Measurements from ENCODE around the gene UBA6.
"Not testable (repeated sequence)": the region's sequence is repeated elsewhere in the genome, so short reads cannot be mapped to it uniquely, and the experiment has no call there.

UBA6 gene

GRCh38 chr4:67659065-67659464 lies 41.9 kb downstream of the UBA6 start:
- DNase-seq, result no peak

GRCh38 chr4:67658302-67658701 lies 42.7 kb downstream of the UBA6 start:
- DNase-seq, result no peak

GRCh38 chr4:67651536-67651935 lies 49.4 kb downstream of the UBA6 start:
- no peak for DNase-seq

GRCh38 chr4:67638136-67638535 lies 62.8 kb downstream of the UBA6 start:
- DNase-seq, result no peak

DNA sequence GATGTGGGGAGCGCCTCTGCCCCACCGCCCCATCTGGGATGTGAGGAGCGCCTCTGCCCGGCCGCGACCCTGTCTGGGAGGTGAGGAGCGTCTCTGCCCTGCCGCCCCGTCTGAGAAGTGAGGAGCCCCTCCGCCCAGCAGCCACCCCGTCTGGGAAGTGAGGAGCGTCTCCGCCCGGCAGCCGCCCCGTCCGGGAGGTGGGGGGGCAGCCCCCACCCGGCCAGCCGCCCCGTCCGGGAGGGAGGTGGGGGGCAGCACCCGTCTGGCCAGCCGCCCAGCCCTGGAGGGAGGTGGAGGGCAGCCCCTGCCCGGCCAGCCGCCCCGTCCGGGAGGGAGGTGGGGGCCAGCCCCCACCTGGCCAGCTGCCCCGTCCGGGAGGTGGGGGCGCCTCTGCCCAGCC lies 64.0 kb downstream of the UBA6 start:
- DNase-seq, result not testable (repeated sequence)

DNA sequence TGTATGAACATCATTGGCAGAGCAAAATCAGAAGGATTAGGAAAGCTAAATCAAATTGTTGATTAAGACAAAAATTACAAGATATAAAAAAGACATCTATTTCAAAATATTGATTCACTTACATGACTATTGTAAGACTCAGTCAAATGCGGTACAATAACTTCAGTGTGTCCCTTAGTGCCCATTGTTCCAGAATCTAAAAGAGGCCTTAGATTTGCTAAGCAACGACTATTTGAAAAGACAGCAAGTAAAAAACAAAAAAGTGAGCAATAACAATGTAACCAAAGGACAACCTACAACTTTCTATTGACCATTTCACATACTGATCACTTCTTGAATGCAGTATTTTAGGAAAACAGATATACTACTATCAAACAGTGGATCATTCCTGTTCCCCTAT lies 65.6 kb downstream of the UBA6 start:
- DNase-seq, result no peak

DNA sequence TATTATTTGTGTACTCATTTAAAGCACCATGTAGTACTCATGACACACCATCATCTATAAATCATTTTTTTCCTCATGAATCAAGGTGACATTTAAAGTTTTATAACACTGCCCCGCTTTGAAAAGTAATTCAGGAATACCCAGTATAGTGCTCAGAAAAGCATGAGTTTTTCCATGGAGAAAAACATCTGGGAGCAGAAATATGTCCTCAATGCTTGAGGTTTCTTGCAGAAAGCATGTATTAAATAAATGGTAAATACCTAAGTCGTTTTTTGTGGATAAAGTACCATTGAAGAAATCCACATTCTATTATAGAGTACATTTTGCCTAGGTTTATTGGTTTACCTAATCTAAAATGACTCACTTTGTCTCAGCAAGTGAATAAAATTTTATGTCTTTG lies 66.2 kb downstream of the UBA6 start:
- no peak for DNase-seq

DNA sequence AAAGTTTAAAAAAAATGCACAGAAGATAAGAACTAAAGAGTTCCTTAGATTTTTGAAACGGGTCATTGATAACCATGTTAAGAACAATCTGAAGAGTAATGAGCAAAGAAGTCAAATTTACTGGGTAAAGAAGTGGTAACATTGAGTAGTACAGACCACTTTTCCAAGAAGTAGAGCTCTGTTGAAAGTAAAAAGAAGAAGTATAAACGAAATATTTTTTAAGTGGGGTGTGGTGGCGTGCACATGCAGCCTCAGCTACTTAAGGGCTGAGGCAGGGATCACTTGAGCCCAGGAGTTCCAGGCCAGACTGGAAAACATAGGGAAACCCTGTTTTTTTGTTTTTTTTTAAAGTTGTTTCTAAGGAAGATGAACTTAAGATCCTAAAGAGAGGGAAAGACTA lies 68.5 kb downstream of the UBA6 start:
- no peak for DNase-seq

- no peak for DNase-seq
Measured at GRCh38 chr4:67624939-67625338, 76.0 kb downstream of the UBA6 start.

GRCh38 chr4:67616478-67616877 lies 84.5 kb downstream of the UBA6 start:
- no peak for DNase-seq

GRCh38 chr4:67615119-67615518 lies 85.8 kb downstream of the UBA6 start:
- DNase-seq, result no peak

- no peak for DNase-seq
Measured at GRCh38 chr4:67614186-67614585, 86.8 kb downstream of the UBA6 start.

- no peak for DNase-seq
Measured at GRCh38 chr4:67608027-67608426, 92.9 kb downstream of the UBA6 start.

DNA sequence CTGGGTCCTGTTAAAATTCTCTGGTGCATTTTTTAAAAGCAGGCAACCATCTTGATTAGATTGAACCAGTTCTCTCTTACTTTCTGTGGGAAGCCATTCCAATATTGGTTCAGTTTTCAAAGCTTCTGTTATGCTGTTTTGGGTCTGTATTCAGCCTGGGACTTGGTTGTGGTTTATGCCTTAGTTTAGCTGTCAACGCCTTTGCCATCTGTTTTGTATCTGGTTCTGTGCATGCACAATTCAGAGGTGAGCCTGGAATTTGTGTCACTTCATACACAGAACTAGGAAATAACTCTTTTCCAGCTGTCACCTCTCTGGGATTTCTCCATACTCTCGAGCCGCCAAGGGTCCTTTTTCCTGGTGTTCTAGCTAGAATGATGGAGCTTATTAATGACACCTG lies 96.2 kb downstream of the UBA6 start:
- no peak for DNase-seq

DNA sequence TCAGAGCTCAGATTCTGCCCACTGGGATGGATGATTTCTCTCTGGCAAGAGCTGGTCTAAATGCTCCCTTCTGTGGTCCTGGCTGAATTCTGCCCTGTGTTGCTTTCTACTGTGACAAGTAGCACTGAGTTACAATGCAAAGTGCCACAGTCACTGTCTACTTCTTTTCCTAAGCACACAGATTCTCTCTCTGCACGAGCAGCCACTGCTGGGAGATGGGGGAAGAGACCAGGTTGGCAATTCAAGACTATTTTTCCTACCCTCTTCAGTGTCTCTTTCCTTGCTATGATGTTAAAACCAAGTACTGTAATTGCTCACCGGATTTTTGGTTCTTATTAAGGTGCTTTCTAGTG lies 97.0 kb downstream of the UBA6 start:
- DNase-seq, result no peak

DNA sequence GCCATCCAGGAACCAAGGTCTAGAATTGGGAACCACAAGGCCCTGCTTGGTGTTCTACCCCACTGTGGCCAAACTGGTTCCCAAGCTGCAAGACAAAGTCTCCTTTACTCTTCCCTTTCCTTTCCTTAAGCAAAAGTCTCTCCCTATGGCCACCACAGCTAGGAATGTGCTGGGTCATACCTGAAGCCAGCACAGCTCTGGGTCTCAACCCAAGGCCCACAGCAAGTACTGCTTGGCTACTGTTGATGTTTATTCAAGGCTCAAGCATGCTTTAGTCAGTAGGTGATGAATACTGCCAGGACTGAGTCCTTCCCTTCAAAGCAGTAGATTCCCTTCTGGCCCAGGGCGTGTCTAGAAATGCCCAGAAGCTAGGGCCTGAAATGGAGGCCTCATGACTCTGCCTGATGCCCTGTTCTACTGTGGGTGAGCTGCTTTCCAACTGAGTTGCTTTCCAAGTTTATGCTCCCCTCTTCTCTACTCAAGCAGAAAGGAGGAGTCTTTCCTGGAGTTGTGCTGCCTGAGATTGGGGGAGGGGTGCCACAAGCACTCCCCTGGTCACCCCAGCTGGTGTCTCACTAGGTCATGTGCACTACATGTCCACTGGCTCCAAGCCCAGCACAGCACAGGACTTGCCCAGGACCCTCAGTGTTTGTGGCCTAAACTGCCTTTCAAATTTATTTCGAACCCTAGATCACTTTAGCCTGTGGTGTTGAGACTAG lies 97.5 kb downstream of the UBA6 start:
- DNase-seq, result no peak

- no peak for DNase-seq
Measured at GRCh38 chr4:67593741-67594175, 107.2 kb downstream of the UBA6 start.

- no peak for DNase-seq
Measured at GRCh38 chr4:67587156-67587555, 113.8 kb downstream of the UBA6 start.

- DNase-seq, result no peak
Measured at GRCh38 chr4:67584496-67584895, 116.5 kb downstream of the UBA6 start.

DNA sequence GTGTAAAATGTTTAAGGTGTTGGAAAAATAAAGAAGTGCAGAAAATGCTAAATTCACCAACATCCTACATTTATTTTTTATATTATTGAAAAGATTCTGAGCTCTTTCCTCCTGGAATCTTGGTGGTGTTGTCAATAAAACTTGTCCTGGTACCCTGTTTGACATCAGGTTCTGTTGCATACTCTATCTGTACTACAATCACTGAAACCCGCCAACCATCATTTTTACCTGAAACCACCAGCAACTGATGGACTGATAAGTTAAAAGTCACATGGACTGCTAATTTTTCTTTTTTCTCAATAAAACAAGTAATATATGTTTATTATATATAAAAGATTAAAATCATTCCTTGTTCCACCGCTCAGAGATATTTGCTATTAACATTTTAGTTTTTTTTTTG lies 119.0 kb downstream of the UBA6 start:
- DNase-seq, result no peak

- no peak for DNase-seq
Measured at GRCh38 chr4:67581208-67581857, 119.6 kb downstream of the UBA6 start.

DNA sequence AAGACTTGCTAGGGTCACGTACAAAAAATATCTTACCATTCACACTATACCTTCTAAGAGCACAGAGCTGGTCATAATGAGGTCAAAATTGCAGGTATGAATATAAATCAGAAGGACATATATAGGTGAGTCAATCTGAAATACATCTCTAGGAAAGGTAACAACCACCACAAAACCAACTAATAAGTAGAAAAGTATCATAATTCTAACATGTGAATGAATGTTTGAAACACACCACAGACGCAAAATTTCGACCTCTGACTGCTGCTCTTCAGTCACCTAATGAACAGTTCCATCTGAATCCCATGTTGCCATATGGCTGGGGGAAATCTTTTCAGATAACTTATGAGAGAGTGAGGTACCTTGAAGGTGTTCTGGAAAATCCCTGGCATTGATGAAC lies 120.4 kb downstream of the UBA6 start:
- no peak for DNase-seq

- DNase-seq, result no peak
Measured at GRCh38 chr4:67576538-67576937, 124.4 kb downstream of the UBA6 start.

DNA sequence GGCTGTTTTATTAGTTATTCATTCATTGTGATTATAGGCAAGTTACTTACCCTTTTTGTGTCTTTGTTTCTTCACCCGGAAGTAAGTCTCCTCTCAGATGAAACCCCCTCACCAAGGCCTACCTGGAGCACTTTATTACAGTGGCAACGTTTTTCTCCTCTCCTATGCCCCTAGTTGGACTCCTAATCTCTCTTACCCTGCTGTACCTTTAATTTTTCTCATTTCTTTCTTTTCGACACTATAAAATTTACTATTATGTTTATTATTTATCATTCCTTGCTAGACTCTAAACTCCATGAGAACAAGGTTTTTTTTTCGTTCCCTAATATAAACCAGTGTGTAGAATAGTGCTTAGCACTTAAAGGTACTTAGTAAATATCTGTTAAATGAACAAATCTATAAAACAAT lies 124.9 kb downstream of the UBA6 start:
- DNase-seq, result no peak
